NT2/D1 (cell line): ENCODE data around the gene CHST12.

Experiments used
- YY1 ChIP-seq: IDR thresholded peaks from 2 replicates; pipeline ENCODE4 v1.6.1; 2011; ENCODE audit not compliant: insufficient read length, insufficient read depth
- ZNF274 ChIP-seq: IDR thresholded peaks from 2 replicates; pipeline ENCODE4 v1.6.1; 2011; ENCODE audit warnings: mild to moderate bottlenecking, low read depth, low read length

DNA sequence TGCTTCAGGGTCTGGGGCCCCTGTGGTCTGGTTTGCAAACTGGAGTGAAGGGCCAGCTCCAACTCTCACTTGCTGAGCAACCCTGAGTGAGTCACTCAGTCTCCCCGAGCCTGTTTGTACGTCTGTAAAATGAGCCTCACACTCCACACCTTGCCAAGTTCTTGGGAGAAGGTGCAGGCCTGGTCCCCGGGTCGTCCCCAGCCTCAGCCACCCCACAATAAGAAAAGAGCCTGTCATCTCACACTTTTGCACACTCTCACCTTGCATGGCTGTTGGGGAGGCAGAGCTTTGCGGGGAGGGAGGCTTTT, 67.6 kb downstream of the CHST12 start:
- TF ChIP-seq YY1, result no peak
- TF ChIP-seq ZNF274, result no peak
